ENCODE data around the gene AUTS2. TPM values are rescaled to one million over a fixed set of nuclear protein-coding genes. Genes with fewer than 3 reads are reported as not detected.

AUTS2 gene
- total RNA-seq, 6 donors from 2014 or later: 38.9 to 151 (median 55.8) TPM

GRCh38 chr7:69947998-69948397, 349.7 kb downstream of the AUTS2 start:
- DNase-seq: no peak
- ATAC-seq (ENCODE audit: low FRiP score in 2 of 2): no peak
- 65 to 78% methylated on average over 3 of the region's 3 CpGs for WGBS, 2 donors
- Histone ChIP-seq H3K27ac (no peak overlapping the region), H3K4me3 (no peak overlapping the region), H3K4me1 (no peaks in the 10 kb centered on the region), H3K9me3 (no peaks in the 10 kb centered on the region), H3K36me3 (no peaks in the 10 kb centered on the region), H3K27me3 (no peaks in the 10 kb centered on the region)
- TF ChIP-seq POLR2AphosphoS5 (IDR thresholded peaks at IDR 0.05) (no peak), EP300 (IDR thresholded peaks at IDR 0.05) (no peak), POLR2A (IDR thresholded peaks at IDR 0.05) (no peak)
- TF ChIP-seq, protein P1, sequence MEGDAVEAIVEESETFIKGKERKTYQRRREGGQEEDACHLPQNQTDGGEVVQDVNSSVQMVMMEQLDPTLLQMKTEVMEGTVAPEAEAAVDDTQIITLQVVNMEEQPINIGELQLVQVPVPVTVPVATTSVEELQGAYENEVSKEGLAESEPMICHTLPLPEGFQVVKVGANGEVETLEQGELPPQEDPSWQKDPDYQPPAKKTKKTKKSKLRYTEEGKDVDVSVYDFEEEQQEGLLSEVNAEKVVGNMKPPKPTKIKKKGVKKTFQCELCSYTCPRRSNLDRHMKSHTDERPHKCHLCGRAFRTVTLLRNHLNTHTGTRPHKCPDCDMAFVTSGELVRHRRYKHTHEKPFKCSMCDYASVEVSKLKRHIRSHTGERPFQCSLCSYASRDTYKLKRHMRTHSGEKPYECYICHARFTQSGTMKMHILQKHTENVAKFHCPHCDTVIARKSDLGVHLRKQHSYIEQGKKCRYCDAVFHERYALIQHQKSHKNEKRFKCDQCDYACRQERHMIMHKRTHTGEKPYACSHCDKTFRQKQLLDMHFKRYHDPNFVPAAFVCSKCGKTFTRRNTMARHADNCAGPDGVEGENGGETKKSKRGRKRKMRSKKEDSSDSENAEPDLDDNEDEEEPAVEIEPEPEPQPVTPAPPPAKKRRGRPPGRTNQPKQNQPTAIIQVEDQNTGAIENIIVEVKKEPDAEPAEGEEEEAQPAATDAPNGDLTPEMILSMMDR (IDR thresholded peaks at IDR 0.05): no peak

GRCh38 chr7:69949122-69949521, 350.8 kb downstream of the AUTS2 start:
- no peak overlapping the region for H3K4me3 ChIP-seq
- no peaks in the 10 kb centered on the region for H3K9me3 ChIP-seq
- TF ChIP-seq, protein P1 (IDR thresholded peaks at IDR 0.05): no peak
- TF ChIP-seq POLR2A (IDR thresholded peaks at IDR 0.05) (no peak), EP300 (IDR thresholded peaks at IDR 0.05) (no peak), POLR2AphosphoS5 (IDR thresholded peaks at IDR 0.05) (no peak)
- no peak overlapping the region for H3K27ac ChIP-seq
- H3K27me3 ChIP-seq: no peaks in the 10 kb centered on the region
- DNase-seq (no peak), ATAC-seq (ENCODE audit: low FRiP score in 2 of 2) (no peak)
- WGBS, 2 donors: 78 to 84% methylated on average over 2 of the region's 2 CpGs
- H3K36me3 ChIP-seq: no peaks in the 10 kb centered on the region
- no peaks in the 10 kb centered on the region for H3K4me1 ChIP-seq

DNA sequence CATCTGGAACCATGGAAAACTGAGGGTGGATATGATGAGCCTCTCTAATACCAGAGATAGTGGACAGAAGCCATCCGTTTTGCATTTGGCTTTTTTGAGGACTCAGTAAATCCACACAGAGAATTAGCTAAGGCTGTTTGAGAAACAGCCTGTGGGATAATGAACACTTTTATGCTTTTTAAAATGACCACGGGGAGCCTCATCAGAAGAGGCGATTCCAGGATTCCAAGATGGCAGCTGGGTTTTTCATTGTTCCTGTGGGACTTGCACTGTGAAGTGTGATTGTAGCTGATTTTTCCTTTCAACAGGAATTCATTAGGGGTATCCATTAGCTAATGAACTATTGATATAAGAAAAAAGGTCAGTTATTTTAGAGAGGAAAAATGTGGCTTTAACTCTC, 353.2 kb downstream of the AUTS2 start:
- 94 to 100% methylated on average over 3 of the region's 3 CpGs for WGBS, 2 donors
- Histone ChIP-seq H3K27ac (no peak overlapping the region), H3K27me3 (no peaks in the 10 kb centered on the region), H3K9me3 (no peaks in the 10 kb centered on the region), H3K36me3 (no peaks in the 10 kb centered on the region), H3K4me3 (no peak overlapping the region), H3K4me1 (no peaks in the 10 kb centered on the region)
- no peak for ATAC-seq (ENCODE audit: low FRiP score in 2 of 2)
- TF ChIP-seq POLR2AphosphoS5 (IDR thresholded peaks at IDR 0.05) (no peak), EP300 (IDR thresholded peaks at IDR 0.05) (no peak), POLR2A (IDR thresholded peaks at IDR 0.05) (no peak)
- TF ChIP-seq, protein P1 (IDR thresholded peaks at IDR 0.05): no peak
- no peak for DNase-seq

DNA sequence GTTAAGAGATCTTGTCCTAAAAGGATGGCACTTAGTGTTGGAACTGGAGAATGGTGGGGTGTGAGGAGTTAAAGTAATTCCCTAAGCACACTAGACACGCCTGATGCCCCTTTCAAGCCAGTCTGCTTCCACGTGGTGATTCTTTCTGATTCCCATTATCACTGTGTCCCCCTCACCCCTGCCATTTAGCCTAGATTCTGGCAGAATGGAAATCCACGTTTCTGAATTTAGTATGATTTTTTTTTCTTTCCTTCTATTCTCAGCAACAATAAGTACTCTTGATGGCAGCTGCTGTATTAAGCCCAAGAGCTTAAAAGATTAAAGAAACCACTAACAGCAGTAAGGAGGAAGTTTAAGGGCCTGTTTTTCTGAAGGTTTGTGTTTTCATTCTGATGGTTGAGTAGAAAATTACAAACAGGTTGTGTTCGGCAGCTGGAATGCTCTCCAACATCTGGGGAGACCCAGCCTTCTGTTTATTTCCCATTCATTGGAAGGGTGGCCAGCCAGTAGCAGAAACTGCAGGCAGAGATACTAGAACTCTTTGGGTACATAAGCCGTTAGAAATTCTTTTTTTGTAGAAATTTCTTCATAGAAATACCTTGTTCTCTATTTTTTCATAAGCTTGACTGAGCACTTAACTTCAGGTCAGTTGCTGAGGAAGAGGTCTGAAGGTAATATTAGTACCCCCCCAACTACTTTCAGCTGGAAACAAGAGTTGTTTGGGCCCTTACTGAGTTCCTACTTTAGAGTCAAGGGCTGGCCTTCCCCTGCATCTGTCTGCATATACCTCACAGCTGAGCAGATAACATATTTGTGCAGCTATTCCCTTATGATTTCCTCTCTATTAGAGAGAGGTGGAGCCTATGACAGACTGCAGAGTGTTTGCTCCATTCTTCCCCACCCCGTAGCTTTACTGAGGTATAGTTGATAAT, 355.1 kb downstream of the AUTS2 start:
- no peaks in the 10 kb centered on the region for H3K27me3 ChIP-seq
- DNase-seq (no peak), ATAC-seq (ENCODE audit: low FRiP score in 2 of 2) (no peak)
- no peaks in the 10 kb centered on the region for H3K36me3 ChIP-seq
- H3K4me3 ChIP-seq: no peak overlapping the region
- H3K27ac ChIP-seq: no peak overlapping the region
- TF ChIP-seq, protein P1 (IDR thresholded peaks at IDR 0.05): no peak
- TF ChIP-seq POLR2A (IDR thresholded peaks at IDR 0.05) (no peak), POLR2AphosphoS5 (IDR thresholded peaks at IDR 0.05) (no peak), EP300 (IDR thresholded peaks at IDR 0.05) (no peak)
- no peaks in the 10 kb centered on the region for H3K4me1 ChIP-seq
- 37 to 38% methylated on average over 6 of the region's 6 CpGs for WGBS, 2 donors
- no peaks in the 10 kb centered on the region for H3K9me3 ChIP-seq
